ENCODE results near the gene ANKRA2. TPM values are rescaled to one million over a fixed set of nuclear protein-coding genes. Genes with fewer than 3 reads are reported as not detected.

Gene ANKRA2, protein sequence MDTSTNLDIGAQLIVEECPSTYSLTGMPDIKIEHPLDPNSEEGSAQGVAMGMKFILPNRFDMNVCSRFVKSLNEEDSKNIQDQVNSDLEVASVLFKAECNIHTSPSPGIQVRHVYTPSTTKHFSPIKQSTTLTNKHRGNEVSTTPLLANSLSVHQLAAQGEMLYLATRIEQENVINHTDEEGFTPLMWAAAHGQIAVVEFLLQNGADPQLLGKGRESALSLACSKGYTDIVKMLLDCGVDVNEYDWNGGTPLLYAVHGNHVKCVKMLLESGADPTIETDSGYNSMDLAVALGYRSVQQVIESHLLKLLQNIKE
- 12.1 and 13.8 TPM in 2 replicates for total RNA-seq

DNA sequence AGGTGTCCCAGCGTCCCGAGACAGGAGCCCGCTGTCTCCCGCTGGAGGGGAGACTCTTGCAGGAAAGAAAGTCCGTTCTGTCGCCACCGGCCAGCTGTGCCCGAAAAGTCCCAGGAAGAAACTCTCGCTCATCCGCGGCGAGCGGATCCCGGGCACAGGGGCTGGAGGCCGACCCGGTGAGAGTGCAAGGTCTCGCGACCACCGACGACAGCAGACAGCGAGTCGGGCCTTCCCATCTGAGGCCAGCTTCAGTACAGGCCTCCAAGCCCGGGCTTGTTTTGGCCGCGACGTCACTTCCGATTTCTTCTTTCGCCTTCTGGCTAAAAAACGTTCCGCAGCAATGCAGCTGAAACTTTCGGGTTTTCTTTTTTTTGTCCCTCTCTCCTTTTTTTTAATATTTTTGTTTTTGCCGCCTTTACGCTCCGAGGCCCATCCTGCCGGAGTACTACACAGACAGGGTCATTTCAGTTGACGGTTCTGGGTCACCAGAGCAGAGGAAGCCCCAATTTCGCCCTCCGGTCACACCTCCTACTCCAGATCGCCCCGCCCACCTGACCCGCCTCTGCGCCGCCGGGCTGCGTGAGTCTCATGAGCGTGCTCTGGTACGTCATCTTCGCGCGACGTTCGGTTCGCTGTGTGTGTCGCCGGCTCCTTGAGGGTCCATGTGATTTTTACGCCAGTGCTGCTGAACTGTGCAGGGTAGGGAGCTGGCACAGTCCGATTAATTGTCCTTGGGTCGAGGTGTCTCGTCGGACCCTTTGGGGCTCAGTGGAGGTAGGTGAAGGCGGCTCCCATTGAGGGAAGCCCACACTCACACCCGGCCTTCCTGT is at the start of gene ANKRA2, which contains the start of gene UTP15:
ANKRA2 (minus strand) TSS at position 501 of the 830 bp plus-strand sequence. CDS start 2,758 bp downstream, outside the sequence.
UTP15 (plus strand) TSS at position 605 of the 830 bp plus-strand sequence. CDS start 1,602 bp downstream, outside the sequence.

Other genes with a start within 250 kb of the ANKRA2 start
- 0.13 TPM in 1 of 2 replicates, not detected in the other for gene FOXD1, start 116.9 kb downstream of the ANKRA2 start, total RNA-seq
- 551 and 607 TPM in 2 replicates for gene BTF3, start 67.2 kb downstream of the ANKRA2 start, total RNA-seq
- 46.2 and 50.5 TPM in 2 replicates for gene UTP15, start 104 bp upstream of the ANKRA2 start, total RNA-seq
- 110 and 120 TPM in 2 replicates for gene ARHGEF28, start 60.6 kb upstream of the ANKRA2 start, total RNA-seq